ENCODE measurements around the gene DISP3.

DNA sequence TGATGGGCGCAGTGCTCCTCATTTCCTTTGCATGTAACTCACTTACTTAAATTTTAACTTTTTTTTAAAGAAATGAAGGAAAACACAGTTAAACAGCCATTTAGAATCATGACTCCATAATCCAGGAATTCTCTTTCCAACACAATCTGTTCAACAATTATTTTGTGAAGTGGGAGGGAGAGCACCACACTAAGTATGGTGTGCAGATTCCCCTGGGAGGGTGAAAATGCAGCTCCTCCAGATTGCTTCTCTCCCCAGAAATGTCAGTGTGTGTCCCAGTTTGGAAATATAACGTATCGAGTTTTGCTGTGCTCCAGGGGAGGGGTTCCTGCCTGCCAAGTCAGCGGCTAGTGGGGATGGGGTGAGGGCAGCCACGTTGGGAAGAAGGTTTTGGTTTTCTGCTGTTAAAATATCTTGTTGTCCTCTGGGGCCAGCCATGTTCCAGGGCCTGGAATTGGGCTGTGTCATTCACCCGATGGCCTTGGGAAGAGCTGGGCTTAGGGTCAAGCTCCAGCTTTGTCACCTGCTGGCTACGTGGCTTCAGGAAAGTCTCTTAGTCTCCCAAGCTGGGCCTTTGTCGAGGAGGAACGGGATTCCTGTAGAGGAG is 17.3 kb upstream of the DISP3 start:
- TF ChIP-seq CTCF (conservative IDR thresholded peaks at IDR 0.05; ENCODE audit: low read length) (no peak), EZH2phosphoT487 (IDR thresholded peaks at IDR 0.05; ENCODE audit: borderline replicate concordance, low read depth, low read length) (no peak)
